ENCODE results near the gene DENND6A. TPM values are rescaled to one million over a fixed set of nuclear protein-coding genes. Genes with fewer than 3 reads are reported as not detected.
A peak's percentile ranks its signal among the peaks of the same experiment; 100 is the strongest.

The DENND6A gene
- total RNA-seq, 1 experiment from 2014 or later = 21.8 TPM

- no peak for TF ChIP-seq CTCF (IDR thresholded peaks at IDR 0.05; ENCODE audit: insufficient read depth in 1 of 2, low read depth in 1 of 2, low read length in 1 of 2, severe bottlenecking in 1 of 2, unreplicated experiment in 1 of 2)
- H3K36me3 Mint-ChIP-seq (ENCODE audit: insufficient read depth, unreplicated experiment) = peaks cover 93% of the 10 kb centered on the region
- CTCF ChIA-PET = no interaction called here
- no peaks in the 10 kb centered on the region for H3K9me3 Mint-ChIP-seq (ENCODE audit: unreplicated experiment)
- Histone ChIP-seq H3K9me3 (no peaks in the 10 kb centered on the region), H3K4me3 (ENCODE audit: low read depth, low read length) (no peak overlapping the region), H3K4me1 (peaks cover 12% of the 10 kb centered on the region), H3K36me3 (ENCODE audit: control insufficient read depth, insufficient read depth, low read length) (no peaks in the 10 kb centered on the region; the same call in 1 of the 2 replicates), H3K27me3 (replicated peaks; ENCODE audit: control insufficient read depth, insufficient read depth, low read length) (no peaks in the 10 kb centered on the region)
- peaks cover 16% of the 10 kb centered on the region for H3K4me1 Mint-ChIP-seq (ENCODE audit: low read depth, unreplicated experiment)
- H3K27me3 Mint-ChIP-seq (ENCODE audit: insufficient read depth, unreplicated experiment) = no peaks in the 10 kb centered on the region
- POLR2A ChIA-PET = no interaction called here
- no peak for DNase-seq
- H3K4me3 Mint-ChIP-seq (ENCODE audit: unreplicated experiment) = peak overlapping the region; percentile 84
- intact Hi-C loops (cut with micrococcal nuclease; ENCODE audit: unreplicated experiment) = no loop called here
- H3K27ac Mint-ChIP-seq (ENCODE audit: unreplicated experiment) = peak overlapping the region; percentile 93
- BruUV-seq (replicated peaks) = no TSS peak
Measured at GRCh38 chr3:57594144-57594543, 98.7 kb downstream of the DENND6A start.

- no peak for DNase-seq
- POLR2A ChIA-PET = interaction anchor here (0.7 kb wide), 1 partner anchor 172 kb away, joined by 3 read pairs; no protein-coding TSS in a partner anchor
- no peak for TF ChIP-seq CTCF (IDR thresholded peaks at IDR 0.05; ENCODE audit: insufficient read depth in 1 of 2, low read depth in 1 of 2, low read length in 1 of 2, severe bottlenecking in 1 of 2, unreplicated experiment in 1 of 2)
- H3K27me3 Mint-ChIP-seq (ENCODE audit: insufficient read depth, unreplicated experiment) = no peaks in the 10 kb centered on the region
- Histone ChIP-seq H3K4me3 (ENCODE audit: low read depth, low read length) (no peak overlapping the region), H3K9me3 (no peaks in the 10 kb centered on the region), H3K27me3 (replicated peaks; ENCODE audit: control insufficient read depth, insufficient read depth, low read length) (no peaks in the 10 kb centered on the region), H3K4me1 (peaks cover 18% of the 10 kb centered on the region), H3K36me3 (ENCODE audit: control insufficient read depth, insufficient read depth, low read length) (no peaks in the 10 kb centered on the region; the same call in 1 of the 2 replicates)
- H3K4me1 Mint-ChIP-seq (ENCODE audit: low read depth, unreplicated experiment) = peaks cover 11% of the 10 kb centered on the region
- no peaks in the 10 kb centered on the region for H3K9me3 Mint-ChIP-seq (ENCODE audit: unreplicated experiment)
- CTCF ChIA-PET = no interaction called here
- no TSS peak for BruUV-seq (replicated peaks)
- no peak overlapping the region for H3K27ac Mint-ChIP-seq (ENCODE audit: unreplicated experiment)
- no peak overlapping the region for H3K4me3 Mint-ChIP-seq (ENCODE audit: unreplicated experiment)
- intact Hi-C loops (cut with micrococcal nuclease; ENCODE audit: unreplicated experiment) = no loop called here
- H3K36me3 Mint-ChIP-seq (ENCODE audit: insufficient read depth, unreplicated experiment) = peaks cover 91% of the 10 kb centered on the region
Measured at GRCh38 chr3:57592306-57592705, 100.6 kb downstream of the DENND6A start.

- H3K4me1 ChIP-seq = peaks cover 40% of the 10 kb centered on the region
- peaks cover 85% of the 10 kb centered on the region for H3K36me3 Mint-ChIP-seq (ENCODE audit: insufficient read depth, unreplicated experiment)
- no peaks in the 10 kb centered on the region for H3K9me3 Mint-ChIP-seq (ENCODE audit: unreplicated experiment)
- DNase-seq = no peak
- H3K27me3 ChIP-seq (replicated peaks; ENCODE audit: control insufficient read depth, insufficient read depth, low read length) = no peaks in the 10 kb centered on the region
- no peaks in the 10 kb centered on the region; the same call in 1 of the 2 replicates for H3K36me3 ChIP-seq (ENCODE audit: control insufficient read depth, insufficient read depth, low read length)
- POLR2A ChIA-PET = no interaction called here
- no peak for TF ChIP-seq CTCF (IDR thresholded peaks at IDR 0.05; ENCODE audit: insufficient read depth in 1 of 2, low read depth in 1 of 2, low read length in 1 of 2, severe bottlenecking in 1 of 2, unreplicated experiment in 1 of 2)
- BruUV-seq (replicated peaks) = no TSS peak
- H3K27ac Mint-ChIP-seq (ENCODE audit: unreplicated experiment) = no peak overlapping the region
- intact Hi-C loops (cut with micrococcal nuclease; ENCODE audit: unreplicated experiment) = no loop called here
- CTCF ChIA-PET = no interaction called here
- no peaks in the 10 kb centered on the region for H3K9me3 ChIP-seq
- no peaks in the 10 kb centered on the region for H3K27me3 Mint-ChIP-seq (ENCODE audit: insufficient read depth, unreplicated experiment)
- H3K4me3 ChIP-seq (ENCODE audit: low read depth, low read length) = no peak overlapping the region
- H3K4me3 Mint-ChIP-seq (ENCODE audit: unreplicated experiment) = no peak overlapping the region
- peaks cover 6% of the 10 kb centered on the region for H3K4me1 Mint-ChIP-seq (ENCODE audit: low read depth, unreplicated experiment)
Measured at GRCh38 chr3:57587905-57588304, 105.0 kb downstream of the DENND6A start.
